GM12872 (cell line): ENCODE measurements around the gene HEATR3.

Experiments used
- TF ChIP-seq, protein P1 (sequence below): IDR thresholded peaks from 3 replicates; pipeline ENCODE4 v1.5.1; 2011; ENCODE audit warnings: low read depth, mild to moderate bottlenecking, low read length, moderate library complexity; ENCODE audit not compliant: insufficient read depth

The HEATR3 gene

DNA sequence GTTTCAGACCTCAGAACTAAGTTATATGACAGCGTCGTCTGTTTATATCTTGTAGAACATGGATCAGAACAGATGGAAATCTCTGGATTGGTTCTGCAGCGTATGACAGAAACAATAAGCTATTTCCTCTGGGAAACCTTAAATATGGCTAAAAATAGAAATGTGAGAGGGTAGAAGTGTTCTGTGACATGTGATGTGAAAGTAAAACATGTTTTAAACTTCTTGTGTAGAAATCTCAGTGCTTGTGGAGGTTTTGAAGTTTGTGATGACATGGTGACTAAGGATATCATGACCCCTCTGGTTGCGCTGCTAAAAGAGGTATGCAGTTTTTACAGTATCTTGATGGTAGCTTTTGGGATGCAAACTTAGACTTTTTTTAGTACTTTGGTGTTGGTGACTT is 2.8 kb downstream of the HEATR3 start:
- TF ChIP-seq, protein P1, sequence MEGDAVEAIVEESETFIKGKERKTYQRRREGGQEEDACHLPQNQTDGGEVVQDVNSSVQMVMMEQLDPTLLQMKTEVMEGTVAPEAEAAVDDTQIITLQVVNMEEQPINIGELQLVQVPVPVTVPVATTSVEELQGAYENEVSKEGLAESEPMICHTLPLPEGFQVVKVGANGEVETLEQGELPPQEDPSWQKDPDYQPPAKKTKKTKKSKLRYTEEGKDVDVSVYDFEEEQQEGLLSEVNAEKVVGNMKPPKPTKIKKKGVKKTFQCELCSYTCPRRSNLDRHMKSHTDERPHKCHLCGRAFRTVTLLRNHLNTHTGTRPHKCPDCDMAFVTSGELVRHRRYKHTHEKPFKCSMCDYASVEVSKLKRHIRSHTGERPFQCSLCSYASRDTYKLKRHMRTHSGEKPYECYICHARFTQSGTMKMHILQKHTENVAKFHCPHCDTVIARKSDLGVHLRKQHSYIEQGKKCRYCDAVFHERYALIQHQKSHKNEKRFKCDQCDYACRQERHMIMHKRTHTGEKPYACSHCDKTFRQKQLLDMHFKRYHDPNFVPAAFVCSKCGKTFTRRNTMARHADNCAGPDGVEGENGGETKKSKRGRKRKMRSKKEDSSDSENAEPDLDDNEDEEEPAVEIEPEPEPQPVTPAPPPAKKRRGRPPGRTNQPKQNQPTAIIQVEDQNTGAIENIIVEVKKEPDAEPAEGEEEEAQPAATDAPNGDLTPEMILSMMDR, result no peak

DNA sequence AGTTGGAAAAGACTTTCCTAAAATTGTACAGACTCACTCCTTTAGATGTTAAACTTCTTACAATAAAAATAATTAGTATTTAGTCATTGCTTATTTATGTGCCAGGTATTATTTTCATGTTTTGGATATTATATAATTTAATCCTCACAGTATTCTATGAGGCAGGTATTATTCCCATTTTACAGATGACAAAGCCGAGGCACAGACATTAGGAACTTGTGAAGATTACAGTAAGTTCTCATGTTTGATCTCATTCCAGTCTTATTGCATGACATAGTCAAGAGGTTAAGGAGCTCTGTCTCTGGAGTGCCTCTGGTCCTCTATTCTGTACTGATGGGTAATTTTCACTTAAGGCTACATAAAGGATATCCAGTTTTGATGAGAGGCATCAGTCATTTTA is 3.3 kb downstream of the HEATR3 start:
- TF ChIP-seq, protein P1, result no peak

DNA sequence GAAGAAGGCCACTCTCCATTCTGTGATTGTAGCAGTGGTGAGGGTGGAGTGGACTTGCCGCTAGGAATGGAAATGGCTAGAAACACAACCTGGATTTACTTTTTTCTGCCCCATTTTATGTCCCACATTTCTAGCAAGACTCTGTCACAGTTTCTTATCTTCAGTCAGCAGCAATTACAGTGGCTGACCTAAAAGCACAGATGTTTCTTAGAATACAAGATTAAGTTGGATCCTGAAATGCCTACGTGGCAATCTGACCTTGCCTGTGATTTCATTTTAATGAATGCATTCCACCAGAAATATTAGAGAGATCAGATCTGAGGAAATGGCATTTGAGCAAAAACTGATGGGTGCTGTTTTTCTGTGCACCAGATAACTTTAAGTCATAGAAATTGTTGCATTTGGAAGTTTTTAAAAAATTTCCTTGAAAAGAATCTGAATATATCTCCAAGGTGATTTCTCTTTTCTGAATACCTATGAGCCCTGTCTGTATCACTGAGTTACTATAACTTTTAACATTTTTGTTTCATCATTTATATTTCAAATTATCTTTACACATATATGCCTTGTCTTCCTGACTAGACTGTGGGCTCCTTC is 5.4 kb downstream of the HEATR3 start:
- TF ChIP-seq, protein P1, result no peak

DNA sequence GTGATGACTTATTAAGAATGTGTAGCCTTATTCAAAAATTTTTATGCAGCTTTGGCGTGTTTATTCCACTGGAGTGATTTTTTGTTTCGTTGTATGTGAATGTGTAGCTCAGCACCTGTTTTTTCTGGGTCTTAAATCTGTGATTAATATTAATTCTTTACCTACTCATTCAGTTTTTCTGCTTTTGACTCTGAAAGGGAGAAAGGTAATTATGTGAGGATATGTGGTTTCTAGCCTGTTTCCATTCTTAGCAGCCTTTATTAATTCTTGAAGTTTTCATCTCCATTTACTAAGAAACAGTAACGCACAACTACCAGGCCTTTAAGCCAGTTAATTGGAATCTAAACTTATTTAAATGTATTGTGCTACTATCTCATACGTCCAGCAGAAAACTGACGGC is 7.0 kb downstream of the HEATR3 start:
- TF ChIP-seq, protein P1, result no peak

DNA sequence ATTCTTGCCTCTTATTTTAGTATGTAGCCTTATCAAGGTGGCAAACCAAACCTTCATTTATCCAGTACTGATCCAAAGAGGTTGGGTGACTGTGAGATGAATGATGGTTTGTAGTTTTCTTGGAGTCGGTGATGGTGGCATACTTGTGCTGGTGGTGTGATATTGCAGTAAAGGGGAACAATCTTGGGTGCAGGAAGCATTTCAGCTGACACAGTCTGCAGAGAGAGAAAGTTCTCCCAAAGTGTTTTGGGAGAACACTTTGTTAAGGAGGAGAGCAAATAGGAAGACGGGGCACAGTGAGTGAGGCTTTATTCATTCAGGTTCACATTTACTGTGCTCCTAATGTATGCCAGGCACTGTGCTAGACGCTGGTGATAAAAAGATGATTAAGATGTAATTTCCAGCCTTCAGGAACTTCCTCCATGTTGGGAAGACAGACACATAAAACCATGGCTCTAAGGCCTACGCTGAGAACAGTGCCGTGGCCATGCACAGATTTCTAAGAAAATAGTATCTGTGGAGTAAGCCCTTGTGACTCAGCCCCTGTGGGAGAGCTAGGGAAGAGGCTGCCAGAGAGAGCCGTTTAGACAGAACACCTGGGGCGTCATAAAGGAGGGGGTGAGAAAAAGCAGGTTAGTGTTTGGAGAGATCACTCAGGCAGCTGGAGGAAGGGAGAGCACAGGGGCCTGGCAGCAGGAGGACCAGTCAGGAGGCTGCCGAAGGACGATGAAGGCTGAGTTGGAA is 13.8 kb downstream of the HEATR3 start:
- TF ChIP-seq, protein P1, result no peak

DNA sequence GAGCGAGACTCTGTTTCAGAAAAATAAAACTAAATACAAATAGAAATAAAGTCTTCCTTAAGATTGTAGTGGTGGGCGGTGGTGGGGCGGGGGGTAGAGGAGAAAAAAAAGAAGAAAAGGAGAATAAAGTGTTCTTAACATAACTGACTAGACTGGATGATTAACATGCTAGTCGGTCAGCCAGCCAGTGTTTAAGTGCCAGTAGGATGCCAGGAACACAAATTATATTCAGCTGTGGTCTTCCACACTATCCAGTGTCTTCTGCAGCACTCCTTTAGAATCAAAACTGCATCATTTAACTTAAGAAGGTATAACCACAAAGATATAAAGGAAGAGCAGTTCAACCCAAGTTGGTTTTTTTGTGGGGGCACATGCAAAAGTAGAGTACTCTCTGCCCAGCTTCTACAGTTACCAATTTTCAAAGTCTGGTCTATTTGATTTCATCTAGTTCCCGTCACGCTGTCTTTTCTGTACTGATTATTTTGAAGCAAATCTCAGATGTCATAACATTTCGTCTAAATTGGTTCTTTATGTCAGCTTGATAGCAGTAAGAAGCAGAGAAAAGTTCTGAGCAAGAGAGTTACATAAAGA is 15.8 kb downstream of the HEATR3 start:
- TF ChIP-seq, protein P1, result no peak

DNA sequence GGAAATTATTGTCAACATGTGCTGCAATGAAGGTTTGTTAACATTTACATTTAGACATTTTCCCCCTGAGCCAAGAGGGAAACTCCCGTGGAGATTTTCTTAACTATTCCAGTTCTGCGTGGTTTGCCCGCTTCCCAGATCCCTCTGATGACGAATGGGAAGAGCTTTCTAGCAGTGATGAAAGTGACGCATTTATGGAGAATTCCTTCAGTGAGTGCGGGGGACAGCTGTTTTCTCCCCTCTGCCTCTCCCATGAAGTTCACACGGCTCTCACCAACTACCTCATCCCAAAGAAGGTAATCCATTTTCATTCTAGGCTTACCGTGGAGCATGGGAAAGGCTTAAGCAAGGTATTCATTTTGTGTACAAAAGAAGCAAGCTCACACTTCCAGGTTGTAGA is 18.2 kb downstream of the HEATR3 start:
- TF ChIP-seq, protein P1, result no peak
